KMS-11 (cell line): Measurements from ENCODE around the gene ADPRH.

Experiments
- H2AFZ ChIP-seq: fragments of 200-600 bp; sonication (generic); 2 replicates; pipeline ENCODE4 v1.6.1; 2016; ENCODE audit warnings: antibody characterized with exemption, mixed run types, low read depth
- H3K27ac ChIP-seq: fragments of 200-600 bp; sonication (generic); 2 replicates; pipeline ENCODE4 v1.6.1; 2016; ENCODE audit warnings: mild to moderate bottlenecking, mixed run types
- H3K27me3 ChIP-seq: fragments of 200-600 bp; sonication (generic); 2 replicates; pipeline ENCODE4 v1.6.1; 2017; ENCODE audit warnings: mild to moderate bottlenecking, low read depth, mixed run types, moderate library complexity; ENCODE audit not compliant: insufficient read depth
- H3K36me3 ChIP-seq: fragments of 200-600 bp; sonication (generic); 2 replicates; pipeline ENCODE4 v1.6.1; 2017; ENCODE audit warnings: mild to moderate bottlenecking, mixed run types; ENCODE audit not compliant: insufficient read depth
- H3K4me1 ChIP-seq: fragments of 200-600 bp; sonication (generic); 2 replicates; pipeline ENCODE4 v1.6.1; 2016; ENCODE audit warnings: mild to moderate bottlenecking, low read depth, mixed run types; ENCODE audit not compliant: poor library complexity, severe bottlenecking
- H3K4me2 ChIP-seq: fragments of 200-600 bp; sonication (generic); 2 replicates; pipeline ENCODE4 v1.7.0; 2016; ENCODE audit warnings: mild to moderate bottlenecking, mixed run types
- H3K4me3 ChIP-seq: fragments of 200-600 bp; sonication (generic); IDR thresholded peaks from 2 replicates; pipeline ENCODE4 v1.6.1; 2017; ENCODE audit warnings: low read depth, low read length, mixed read lengths; ENCODE audit not compliant: insufficient read depth
- H3K79me2 ChIP-seq: fragments of 200-600 bp; sonication (generic); 2 replicates; pipeline ENCODE4 v1.6.1; 2016; ENCODE audit warnings: low read depth, mixed run types; ENCODE audit not compliant: insufficient read depth
- H3K9ac ChIP-seq: fragments of 200-600 bp; sonication (generic); 2 replicates; pipeline ENCODE4 v1.6.1; 2016; ENCODE audit warnings: mild to moderate bottlenecking, mixed run types
- H4K20me1 ChIP-seq: fragments of 200-600 bp; sonication (generic); 2 replicates; pipeline ENCODE4 v1.6.1; 2016; ENCODE audit warnings: mild to moderate bottlenecking, mixed run types; ENCODE audit not compliant: insufficient read depth
- CTCF ChIP-seq: fragments of 200-600 bp; sonication (generic); conservative IDR thresholded peaks from 2 replicates; pipeline ENCODE4 v1.6.1; 2017; ENCODE audit warnings: low read depth, mild to moderate bottlenecking, antibody characterized with exemption, low read length, moderate library complexity, mixed read lengths

Gene ADPRH

DNA sequence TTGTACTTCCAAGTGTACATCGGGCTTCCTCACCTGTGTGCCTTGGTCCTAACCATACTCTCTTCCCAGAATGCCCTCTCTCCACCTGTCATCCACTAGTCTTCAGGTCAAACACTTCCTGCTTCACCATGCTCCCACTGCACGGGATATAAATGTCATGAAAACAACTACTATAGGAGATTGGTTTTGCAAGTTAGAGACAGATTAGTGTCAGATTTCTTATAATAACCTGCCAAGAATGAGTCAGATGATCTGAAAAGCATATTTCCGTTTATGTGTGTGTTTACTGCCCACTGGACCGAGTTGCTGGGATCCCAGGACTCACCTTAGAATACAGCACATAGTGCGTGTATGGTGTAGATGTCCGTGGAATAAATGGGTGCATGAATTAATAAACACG, 39.8 kb downstream of the ADPRH start:
- no peak for TF ChIP-seq CTCF
- Histone ChIP-seq H4K20me1 (no peaks in the 10 kb centered on the region), H3K4me2 (no peak overlapping the region)

DNA sequence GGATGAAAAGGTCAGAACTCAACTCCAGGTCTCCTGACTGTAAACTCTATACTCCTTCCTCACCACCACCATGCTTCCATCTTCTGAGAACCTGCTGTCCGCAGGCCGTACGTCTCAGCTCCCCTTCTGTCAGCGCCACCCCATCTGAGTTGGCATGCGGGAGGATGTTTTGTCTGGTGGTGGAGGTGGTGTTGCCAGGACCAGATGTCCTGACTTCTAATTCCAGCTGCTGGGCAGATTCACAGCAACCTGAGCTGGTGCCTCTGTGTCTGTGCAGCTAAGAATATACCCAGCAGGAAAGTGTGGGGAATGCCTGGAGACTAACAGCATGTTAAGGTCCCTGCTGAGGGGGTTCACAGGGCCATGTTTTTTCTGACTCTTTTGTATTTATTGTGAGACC, 41.6 kb downstream of the ADPRH start:
- H3K36me3 ChIP-seq = no peaks in the 10 kb centered on the region
- H3K79me2 ChIP-seq = no peaks in the 10 kb centered on the region
- H2AFZ ChIP-seq = no peak overlapping the region
- H3K27ac ChIP-seq = no peak overlapping the region
- no peak overlapping the region for H3K9ac ChIP-seq
- no peaks in the 10 kb centered on the region for H4K20me1 ChIP-seq
- no peak overlapping the region for H3K4me2 ChIP-seq
- H3K27me3 ChIP-seq = no peaks in the 10 kb centered on the region
- TF ChIP-seq CTCF = no peak
- no peaks in the 10 kb centered on the region for H3K4me1 ChIP-seq
- no peak overlapping the region for H3K4me3 ChIP-seq

More for the DNA sequence above, 39.8 kb downstream of the ADPRH start:
- H3K36me3 ChIP-seq = no peaks in the 10 kb centered on the region
- no peaks in the 10 kb centered on the region for H3K79me2 ChIP-seq
- no peaks in the 10 kb centered on the region for H3K27me3 ChIP-seq
- H3K27ac ChIP-seq = no peak overlapping the region
- H3K9ac ChIP-seq = no peak overlapping the region
- H3K4me3 ChIP-seq = no peak overlapping the region
- no peak overlapping the region for H2AFZ ChIP-seq
- H3K4me1 ChIP-seq = no peaks in the 10 kb centered on the region

DNA sequence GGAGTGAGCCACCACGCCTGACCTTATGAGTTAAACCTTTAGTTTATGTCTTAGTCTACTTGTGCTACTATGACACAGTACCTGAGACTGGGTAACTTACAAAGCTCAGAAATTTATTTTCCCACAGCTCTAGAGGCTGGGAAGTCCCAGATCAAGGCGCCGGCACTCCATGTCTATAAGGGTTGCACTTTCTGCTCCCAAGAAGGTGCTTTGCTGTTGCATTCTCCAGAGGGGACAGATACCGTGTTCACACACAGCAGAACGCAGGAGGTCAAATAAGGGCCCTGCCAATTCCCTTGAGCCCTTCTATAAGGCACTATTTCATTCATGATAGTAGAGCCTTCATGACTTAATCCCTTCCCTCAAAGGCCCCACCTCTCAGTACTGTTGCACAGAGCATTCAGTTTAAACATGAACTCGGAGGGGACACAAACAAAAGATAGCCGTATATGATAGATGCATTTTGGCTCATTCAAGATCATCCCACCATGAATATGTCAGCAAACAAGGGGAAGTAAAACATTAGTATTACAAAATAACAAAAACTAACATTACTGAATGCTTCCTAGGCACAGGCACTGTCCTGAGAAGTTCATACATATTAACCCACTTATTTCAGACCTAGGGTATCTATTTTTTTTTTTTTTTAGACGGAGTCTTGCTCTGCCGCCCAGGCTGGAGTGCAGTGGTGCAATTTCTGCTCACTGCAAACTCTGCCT, 44.9 kb downstream of the ADPRH start:
- H3K27ac ChIP-seq = no peak overlapping the region
- H4K20me1 ChIP-seq = no peaks in the 10 kb centered on the region
- H2AFZ ChIP-seq = no peak overlapping the region
- no peaks in the 10 kb centered on the region for H3K36me3 ChIP-seq
- no peaks in the 10 kb centered on the region for H3K27me3 ChIP-seq
- H3K4me1 ChIP-seq = no peaks in the 10 kb centered on the region
- no peaks in the 10 kb centered on the region for H3K79me2 ChIP-seq
- no peak overlapping the region for H3K9ac ChIP-seq
- TF ChIP-seq CTCF = no peak
- no peak overlapping the region for H3K4me2 ChIP-seq
- H3K4me3 ChIP-seq = no peak overlapping the region

DNA sequence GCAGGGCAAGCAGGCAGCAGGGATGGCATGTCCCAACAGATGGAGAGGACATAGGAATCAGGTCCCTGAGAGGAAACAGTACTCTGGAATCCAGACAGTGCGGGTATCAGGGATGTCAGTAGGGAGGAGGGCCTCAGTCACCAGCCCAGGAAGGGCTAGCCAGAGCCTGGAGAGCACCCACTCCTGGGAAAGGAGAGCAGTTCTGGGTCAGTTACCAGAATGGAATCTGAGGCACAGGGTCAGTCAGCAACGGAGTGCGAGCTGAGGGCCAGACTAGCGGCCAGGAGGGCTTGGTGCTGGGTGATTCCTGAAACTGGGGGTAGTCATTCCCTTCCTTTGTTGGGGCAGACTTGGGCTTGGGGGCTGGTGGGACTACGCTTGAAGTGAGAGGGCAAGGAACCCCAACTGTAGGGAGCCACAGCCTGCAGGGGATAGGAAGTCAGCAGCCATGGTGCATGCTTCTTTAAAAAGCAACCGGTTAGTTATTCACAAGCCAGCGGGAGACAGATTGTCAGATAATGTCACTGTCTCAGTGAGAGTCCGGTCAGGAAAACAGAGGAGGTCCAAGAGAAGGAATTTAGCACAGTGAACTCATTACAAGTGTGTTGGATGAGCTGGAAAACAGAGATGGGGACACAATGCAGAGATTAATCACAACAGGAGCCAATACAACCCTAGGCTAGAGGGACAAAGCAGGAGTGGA, 46.3 kb downstream of the ADPRH start:
- H3K79me2 ChIP-seq = no peaks in the 10 kb centered on the region
- TF ChIP-seq CTCF = no peak
- H3K9ac ChIP-seq = no peak overlapping the region
- no peaks in the 10 kb centered on the region for H3K36me3 ChIP-seq
- no peak overlapping the region for H3K27ac ChIP-seq
- no peak overlapping the region for H2AFZ ChIP-seq
- H3K4me2 ChIP-seq = no peak overlapping the region
- no peak overlapping the region for H3K4me3 ChIP-seq
- peaks cover 8% of the 10 kb centered on the region for H3K4me1 ChIP-seq
- no peaks in the 10 kb centered on the region for H4K20me1 ChIP-seq
- no peaks in the 10 kb centered on the region for H3K27me3 ChIP-seq
